GM21737 (cell line): ENCODE results near the gene INO80D.
"Not testable (repeated sequence)": the region's sequence is repeated elsewhere in the genome, so short reads cannot be mapped to it uniquely, and the experiment has no call there.

Experiments
- ATAC-seq: cut with Tn5 transposase; IDR thresholded peaks from one replicate; pipeline ENCODE4 v1.9.1; 2021; ENCODE audit warnings: mild to moderate bottlenecking, moderate library complexity; ENCODE audit not compliant: unreplicated experiment

INO80D gene

DNA sequence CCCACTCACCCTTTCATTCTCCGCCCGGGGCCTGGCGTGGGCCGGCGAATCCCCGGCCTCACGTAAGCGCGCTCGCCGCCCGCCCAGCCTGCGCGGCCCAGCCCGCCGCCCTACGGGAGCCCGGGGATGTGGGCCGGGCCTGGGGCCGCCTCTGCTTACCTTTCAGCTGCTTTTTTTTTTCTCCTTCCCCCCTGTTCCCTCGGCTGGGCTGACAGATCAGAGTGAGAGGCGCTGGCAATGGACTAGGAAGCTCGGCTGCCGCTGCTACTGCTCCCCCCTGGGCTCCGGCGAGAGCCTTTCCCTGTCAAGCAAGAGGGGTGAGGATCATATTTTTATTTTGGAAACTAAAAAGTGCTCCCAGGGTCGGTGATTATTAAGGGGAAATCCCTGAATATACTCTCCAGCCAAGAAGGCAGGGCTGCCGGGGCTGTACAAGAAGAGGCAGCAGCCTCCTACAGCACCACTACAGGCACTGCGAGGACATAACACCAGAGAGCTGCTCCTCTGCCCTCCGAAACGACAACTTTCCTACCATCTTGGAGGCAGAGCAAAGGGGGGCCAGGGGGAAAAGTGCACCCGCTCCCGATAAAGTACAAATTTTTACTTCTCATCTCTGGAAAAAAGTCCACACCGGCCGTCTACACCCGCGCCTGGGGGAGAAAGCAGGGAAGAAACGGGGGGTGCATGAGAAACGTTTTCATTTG is at the start of gene INO80D:
TSS of gene INO80D (minus strand) at position 433 of the 704 bp plus-strand sequence. CDS start 23,158 bp downstream, outside the sequence.
- ATAC-seq, result peak; percentile 84

DNA sequence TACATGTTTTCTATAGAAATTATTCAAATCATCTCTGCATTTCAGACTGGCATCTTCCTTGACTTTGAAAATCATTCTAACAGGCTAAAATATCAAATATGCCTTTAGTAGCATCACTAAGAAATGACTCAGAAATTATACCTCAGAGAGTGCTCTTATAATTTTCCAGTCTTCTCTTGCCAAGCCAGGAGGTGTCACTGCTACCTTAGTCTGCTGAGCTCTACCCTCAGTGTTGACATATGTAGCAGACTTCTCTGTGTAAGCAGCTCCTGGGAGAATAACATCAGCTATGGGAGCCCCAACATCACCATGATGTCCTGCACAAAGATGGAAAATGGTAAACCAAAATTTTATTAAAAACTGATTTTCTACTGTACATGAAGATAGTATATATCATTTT is 41.7 kb upstream of the INO80D start:
- no peak for ATAC-seq

DNA sequence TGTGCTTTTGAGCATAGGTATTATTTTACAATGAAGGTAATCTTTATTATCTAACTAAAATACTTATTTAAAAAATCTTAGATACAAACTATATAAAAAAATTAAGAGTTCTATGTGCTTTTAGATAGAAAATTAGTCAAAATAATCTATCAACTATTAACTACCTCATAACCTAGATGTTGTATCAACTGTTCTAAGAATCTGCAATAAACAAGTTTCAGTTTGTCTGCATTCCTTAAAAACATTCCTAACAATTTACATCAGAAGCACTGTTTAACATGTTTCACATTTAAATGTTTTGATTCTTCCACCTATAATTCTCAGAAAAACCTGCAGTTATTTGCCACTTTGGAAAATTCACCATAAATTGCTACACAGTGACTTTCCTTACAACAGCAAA is 39.9 kb upstream of the INO80D start:
- ATAC-seq, result no peak

DNA sequence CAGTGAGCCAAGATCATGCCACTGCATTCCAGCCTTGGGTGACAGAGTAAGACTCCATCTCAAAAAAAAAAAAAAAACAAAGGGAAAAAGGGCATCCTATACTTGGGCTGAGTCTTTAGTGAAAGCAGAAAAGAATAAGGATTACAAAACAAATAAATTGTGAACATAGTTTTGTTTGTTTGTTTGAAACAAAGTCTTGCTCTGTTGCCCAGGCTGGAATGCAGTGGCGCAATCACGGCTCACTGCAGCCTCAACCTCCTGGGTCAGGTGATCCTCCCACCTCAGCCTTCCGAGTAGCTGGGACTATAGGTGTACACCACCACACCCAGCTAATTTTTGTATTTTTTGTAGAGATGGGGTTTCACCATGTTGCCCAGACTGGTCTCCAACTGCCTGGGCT is 36.6 kb upstream of the INO80D start:
- not testable (repeated sequence) for ATAC-seq

GRCh38 chr2:206116278-206116677 is 30.3 kb upstream of the INO80D start:
- no peak for ATAC-seq

- no peak for ATAC-seq
These were observed 29.1 kb upstream of the INO80D start for GRCh38 chr2:206115026-206115578.

GRCh38 chr2:206112846-206113547 is 27.0 kb upstream of the INO80D start:
- ATAC-seq, result no peak

DNA sequence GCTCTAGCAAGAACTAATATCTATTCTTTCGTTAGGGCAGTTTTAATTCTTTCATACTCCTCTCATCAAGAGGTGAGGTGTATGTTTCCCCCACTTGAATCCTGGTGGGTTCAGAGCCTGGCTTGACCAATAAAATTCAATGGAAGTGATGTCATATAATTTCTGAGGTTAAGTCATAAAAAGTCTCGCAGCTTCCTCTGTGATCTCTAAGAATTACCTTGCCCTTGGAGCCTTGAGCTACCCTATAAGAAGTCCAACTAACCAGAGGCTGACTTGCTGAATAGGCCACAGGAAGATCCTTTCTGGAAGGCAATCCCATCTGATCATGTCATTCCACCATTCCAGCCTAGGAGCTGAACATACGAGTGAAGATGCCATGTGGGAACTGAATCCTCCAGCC is 26.1 kb upstream of the INO80D start:
- ATAC-seq, result no peak

- no peak for ATAC-seq
These were observed 22.7 kb upstream of the INO80D start for GRCh38 chr2:206108713-206109112.

GRCh38 chr2:206105541-206105940 is 19.6 kb upstream of the INO80D start:
- ATAC-seq, result no peak

GRCh38 chr2:206105038-206105437 is 19.1 kb upstream of the INO80D start:
- ATAC-seq, result no peak

DNA sequence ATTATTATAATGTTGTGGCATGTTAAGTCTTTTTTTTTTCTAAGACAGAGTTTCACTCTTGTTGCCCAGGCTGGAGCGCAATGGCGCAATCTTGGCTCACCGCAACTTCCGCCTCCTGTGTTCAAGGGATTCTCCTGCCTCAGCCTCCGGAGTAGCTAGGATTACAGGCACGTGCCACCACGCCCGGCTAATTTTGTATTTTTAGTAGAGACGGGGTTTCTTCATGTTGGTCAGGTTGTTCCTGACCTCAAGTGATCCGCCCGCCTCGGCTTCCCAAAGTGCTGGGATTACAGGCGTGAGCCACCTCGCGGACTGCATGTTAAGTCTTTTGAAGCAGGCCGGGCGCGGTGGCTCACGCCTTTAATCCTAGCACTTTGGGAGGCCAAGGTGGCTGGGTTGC is 12.9 kb upstream of the INO80D start:
- ATAC-seq, result not testable (repeated sequence)

DNA sequence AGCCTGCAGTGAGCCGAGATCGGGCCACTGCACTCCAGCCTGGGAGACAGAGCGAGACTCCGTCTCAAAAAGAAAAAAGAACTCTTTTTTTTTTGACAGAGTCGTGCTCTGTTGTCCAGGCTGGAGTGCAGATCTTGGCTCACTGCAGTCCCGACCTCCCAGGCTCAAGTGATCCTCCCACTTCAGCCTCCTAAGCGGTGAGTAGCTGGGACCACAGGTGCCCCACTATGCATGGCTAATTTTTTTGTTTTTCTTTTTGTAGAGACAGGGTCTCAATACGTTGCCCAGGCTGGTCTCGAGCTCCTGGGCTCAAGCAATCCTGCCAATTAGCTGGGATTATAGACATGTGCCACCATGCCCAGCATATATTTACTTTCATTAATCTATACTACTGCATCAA is 12.5 kb upstream of the INO80D start:
- no peak for ATAC-seq

GRCh38 chr2:206096876-206097275 is 10.9 kb upstream of the INO80D start:
- ATAC-seq, result no peak

- no peak for ATAC-seq
These were observed 9.8 kb upstream of the INO80D start for GRCh38 chr2:206095536-206096332.

DNA sequence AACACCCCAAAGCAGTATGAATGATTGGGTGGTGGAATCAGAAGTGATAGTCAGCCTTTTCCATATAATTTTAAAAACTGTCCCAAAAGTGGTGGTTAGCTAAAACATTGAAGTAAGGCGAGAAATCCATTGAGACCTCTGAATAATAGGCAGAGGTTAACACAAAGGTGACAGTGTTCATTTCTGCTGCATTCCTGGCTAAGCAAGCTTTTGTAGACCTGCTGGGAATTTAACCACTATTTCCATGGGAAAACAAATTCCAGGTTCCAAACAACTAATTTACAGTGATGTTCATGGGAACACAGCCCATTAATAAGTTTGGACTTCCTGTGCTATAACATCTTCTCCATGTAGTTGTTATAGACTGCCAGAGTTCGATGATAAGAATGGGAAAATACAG is 6.3 kb upstream of the INO80D start:
- no peak for ATAC-seq

- ATAC-seq, result no peak
These were observed 2.3 kb upstream of the INO80D start for GRCh38 chr2:206088248-206088647.

- no peak for ATAC-seq
These were observed 859 bp upstream of the INO80D start for GRCh38 chr2:206086716-206087350.

GRCh38 chr2:206084870-206085741 is 868 bp downstream of the INO80D start:
- ATAC-seq, result peak; percentile 21

DNA sequence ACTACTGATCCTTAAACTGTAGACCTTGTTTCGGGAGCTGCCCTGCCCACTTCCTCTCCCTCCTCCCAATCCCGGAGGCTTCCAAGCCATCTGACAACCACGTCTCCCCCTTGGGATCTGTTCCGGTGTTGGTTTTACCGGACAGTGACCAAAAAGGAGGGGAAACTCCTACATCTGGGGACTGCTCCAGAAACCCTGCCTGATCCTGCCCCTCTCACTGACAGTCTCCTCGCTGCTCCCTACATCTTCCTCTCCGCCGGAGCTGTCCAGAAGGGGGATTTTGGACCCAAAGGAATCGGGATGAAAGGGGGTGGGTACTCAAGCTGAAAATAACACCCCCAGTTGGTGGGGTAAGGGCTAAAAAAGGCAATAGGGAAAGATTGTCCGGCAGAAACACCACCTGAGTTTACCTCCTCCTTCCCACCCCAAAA is 1.5 kb downstream of the INO80D start:
- ATAC-seq, result no peak
